B cell (primary cell): ENCODE data around the gene SLC25A10.

Experiments
- EZH2 ChIP-seq: IDR thresholded peaks from 2 replicates; pipeline ENCODE4 v1.6.1; 2012; ENCODE audit warnings: borderline replicate concordance, low read depth, mild to moderate bottlenecking, moderate library complexity, low read length; ENCODE audit not compliant: insufficient read depth, poor library complexity, severe bottlenecking
- TF ChIP-seq, protein P1 (sequence below): fragments of 200-600 bp; IDR thresholded peaks from one replicate; pipeline ENCODE4 v1.8.0; 2022; ENCODE audit warnings: antibody characterized with exemption, mild to moderate bottlenecking

DNA sequence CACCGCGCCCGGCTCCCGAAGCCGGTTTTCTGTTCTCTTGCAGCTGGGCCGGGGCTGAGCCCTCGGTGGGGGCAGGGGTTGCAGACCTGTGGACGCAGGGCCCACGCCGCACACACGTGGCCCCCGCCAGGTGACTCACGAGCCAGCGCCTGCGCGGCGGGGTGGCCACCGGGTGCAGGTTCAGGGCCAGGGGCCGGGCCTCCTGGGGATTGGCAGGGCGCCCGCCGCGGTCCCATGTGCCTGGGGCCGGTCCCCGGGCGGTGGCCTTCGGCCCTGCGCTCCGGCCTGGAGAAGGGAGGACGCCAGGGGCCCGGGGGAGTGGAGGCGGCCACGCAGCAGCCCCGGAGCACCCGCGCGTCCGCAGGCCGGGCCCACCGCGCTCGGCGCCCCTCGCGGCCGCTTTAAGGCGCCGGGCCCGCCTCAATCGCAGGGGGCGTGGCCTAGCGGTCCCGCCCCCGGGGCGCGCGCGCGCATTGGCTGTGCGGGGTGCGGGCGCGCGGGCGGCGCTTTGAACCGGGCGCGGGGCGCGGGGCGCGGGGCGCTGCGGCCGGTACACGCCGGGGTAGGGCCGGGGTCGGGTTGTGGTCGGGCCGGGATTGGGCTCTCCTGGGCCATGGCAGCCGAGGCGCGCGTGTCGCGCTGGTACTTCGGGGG, at the start of gene SLC25A10:
- TF ChIP-seq, protein P1, sequence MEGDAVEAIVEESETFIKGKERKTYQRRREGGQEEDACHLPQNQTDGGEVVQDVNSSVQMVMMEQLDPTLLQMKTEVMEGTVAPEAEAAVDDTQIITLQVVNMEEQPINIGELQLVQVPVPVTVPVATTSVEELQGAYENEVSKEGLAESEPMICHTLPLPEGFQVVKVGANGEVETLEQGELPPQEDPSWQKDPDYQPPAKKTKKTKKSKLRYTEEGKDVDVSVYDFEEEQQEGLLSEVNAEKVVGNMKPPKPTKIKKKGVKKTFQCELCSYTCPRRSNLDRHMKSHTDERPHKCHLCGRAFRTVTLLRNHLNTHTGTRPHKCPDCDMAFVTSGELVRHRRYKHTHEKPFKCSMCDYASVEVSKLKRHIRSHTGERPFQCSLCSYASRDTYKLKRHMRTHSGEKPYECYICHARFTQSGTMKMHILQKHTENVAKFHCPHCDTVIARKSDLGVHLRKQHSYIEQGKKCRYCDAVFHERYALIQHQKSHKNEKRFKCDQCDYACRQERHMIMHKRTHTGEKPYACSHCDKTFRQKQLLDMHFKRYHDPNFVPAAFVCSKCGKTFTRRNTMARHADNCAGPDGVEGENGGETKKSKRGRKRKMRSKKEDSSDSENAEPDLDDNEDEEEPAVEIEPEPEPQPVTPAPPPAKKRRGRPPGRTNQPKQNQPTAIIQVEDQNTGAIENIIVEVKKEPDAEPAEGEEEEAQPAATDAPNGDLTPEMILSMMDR = peak; percentile 15
- TF ChIP-seq EZH2 = no peak
